Tibial artery (tissue), 4 donors: ENCODE data around the gene BABAM2.

Source experiments
- DNase-seq, 2 donors: peaks; one replicate each; pipeline ENCODE4 v3.0.0-alpha.2; 2019
- H3K27ac ChIP-seq, 2 donors: fragments of 200-600 bp; sonication (generic) in 1 of 2; 1 replicate in 1 of 2; 2 replicates in 1 of 2; pipeline ENCODE4 v1.5.1; 2018 to 2019; ENCODE audit warnings: mild to moderate bottlenecking in 1 of 2
- H3K27me3 ChIP-seq, 2 donors: fragments of 200-600 bp; sonication (generic) in 1 of 2; one replicate each; pipeline versions ENCODE4 v1.5.1 to v1.6.0; 2016 to 2019
- H3K36me3 ChIP-seq, 3 donors: fragments of 200-600 bp; sonication (generic) in 2 of 3; one replicate each; pipeline ENCODE4 v1.5.1; 2016 to 2019; ENCODE audit warnings: mild to moderate bottlenecking in 2 of 3
- H3K4me1 ChIP-seq, 4 donors: fragments of 200-600 bp; sonication (generic) in 2 of 4; 1 replicate in 3 of 4; 2 replicates in 1 of 4; pipeline ENCODE4 v1.5.1; 2016 to 2019
- H3K4me3 ChIP-seq, 2 donors: fragments of 200-600 bp; sonication (generic) in 1 of 2; 1 replicate in 1 of 2; 2 replicates in 1 of 2; pipeline ENCODE4 v1.5.1; 2018 to 2019; ENCODE audit warnings: mild to moderate bottlenecking in 2 of 2
- H3K9me3 ChIP-seq, 3 donors: fragments of 200-600 bp; sonication (generic) in 1 of 3; one replicate each; pipeline ENCODE4 v1.5.1; 2016 to 2019
- intact Hi-C: fragments of 100-400 bp; cut with DNase I; formaldehyde crosslinking; loops from one replicate; pipeline ENCODE4 v1.15.0; 2023; ENCODE audit warnings: low total_unique reads
- TF ChIP-seq, protein P1 (sequence below), 2 experiments: fragments of 200-600 bp in 1 of 2; fragments of 450-650 bp in 1 of 2; IDR thresholded peaks; one replicate each; pipeline ENCODE4 v1.5.1; 2017 to 2019; ENCODE audit warnings: antibody characterized with exemption in 2 of 2, mild to moderate bottlenecking in 1 of 2, moderate library complexity in 1 of 2

The BABAM2 gene

DNA sequence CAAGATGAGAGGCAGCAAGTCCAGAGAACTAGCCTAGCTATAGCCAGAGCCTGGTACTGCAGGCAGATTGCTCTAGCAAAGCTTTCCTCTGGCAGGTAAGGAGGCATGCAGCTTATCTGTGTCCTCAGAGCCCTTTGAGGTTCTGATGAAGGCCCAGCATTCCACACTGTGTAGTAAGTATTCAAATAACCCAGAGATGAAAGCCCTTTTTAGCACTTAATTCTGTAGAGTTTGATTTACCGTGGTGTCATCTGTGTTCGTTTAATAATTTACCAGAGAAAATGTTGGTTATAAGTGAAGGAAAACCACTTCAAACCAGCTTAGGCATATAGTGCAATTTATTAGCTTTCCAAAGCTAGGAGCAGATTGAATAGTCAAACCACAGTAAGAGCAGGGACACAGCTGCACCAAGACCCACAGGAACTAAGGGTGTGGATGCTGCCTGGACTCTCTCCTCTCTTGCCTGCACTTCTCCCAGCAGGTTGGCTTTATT is 226.6 kb downstream of the BABAM2 start:
- no peak overlapping the region for H3K4me3 ChIP-seq
- intact Hi-C loops = no loop called here
- H3K36me3 ChIP-seq = no peaks in the 10 kb centered on the region
- H3K27me3 ChIP-seq = no peaks in the 10 kb centered on the region
- DNase-seq = no peak
- H3K4me1 ChIP-seq = no peaks in the 10 kb centered on the region
- TF ChIP-seq, protein P1, sequence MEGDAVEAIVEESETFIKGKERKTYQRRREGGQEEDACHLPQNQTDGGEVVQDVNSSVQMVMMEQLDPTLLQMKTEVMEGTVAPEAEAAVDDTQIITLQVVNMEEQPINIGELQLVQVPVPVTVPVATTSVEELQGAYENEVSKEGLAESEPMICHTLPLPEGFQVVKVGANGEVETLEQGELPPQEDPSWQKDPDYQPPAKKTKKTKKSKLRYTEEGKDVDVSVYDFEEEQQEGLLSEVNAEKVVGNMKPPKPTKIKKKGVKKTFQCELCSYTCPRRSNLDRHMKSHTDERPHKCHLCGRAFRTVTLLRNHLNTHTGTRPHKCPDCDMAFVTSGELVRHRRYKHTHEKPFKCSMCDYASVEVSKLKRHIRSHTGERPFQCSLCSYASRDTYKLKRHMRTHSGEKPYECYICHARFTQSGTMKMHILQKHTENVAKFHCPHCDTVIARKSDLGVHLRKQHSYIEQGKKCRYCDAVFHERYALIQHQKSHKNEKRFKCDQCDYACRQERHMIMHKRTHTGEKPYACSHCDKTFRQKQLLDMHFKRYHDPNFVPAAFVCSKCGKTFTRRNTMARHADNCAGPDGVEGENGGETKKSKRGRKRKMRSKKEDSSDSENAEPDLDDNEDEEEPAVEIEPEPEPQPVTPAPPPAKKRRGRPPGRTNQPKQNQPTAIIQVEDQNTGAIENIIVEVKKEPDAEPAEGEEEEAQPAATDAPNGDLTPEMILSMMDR (IDR thresholded peaks at IDR 0.05) = no peak
- no peak overlapping the region for H3K27ac ChIP-seq
- no peaks in the 10 kb centered on the region for H3K9me3 ChIP-seq

DNA sequence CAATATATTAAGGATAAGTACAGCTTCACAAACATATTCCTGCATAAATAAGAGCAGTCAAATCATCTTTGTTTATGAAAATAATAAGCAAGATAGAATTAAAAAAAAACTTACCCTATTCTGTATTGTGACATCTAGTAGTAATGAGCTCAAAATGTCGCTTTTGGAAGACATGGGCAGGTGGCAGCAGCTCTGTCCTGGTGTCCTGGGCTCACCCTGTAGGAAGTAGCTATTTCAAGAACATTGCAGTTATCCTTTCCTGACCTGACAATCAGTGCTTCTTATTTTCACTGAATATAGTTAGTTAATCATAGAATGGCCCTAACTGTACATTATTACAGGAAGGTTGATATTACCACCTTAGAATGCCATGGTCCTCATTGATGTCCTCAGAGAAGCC is 229.1 kb downstream of the BABAM2 start:
- no peaks in the 10 kb centered on the region for H3K4me1 ChIP-seq
- H3K4me3 ChIP-seq = no peak overlapping the region
- H3K36me3 ChIP-seq = no peaks in the 10 kb centered on the region
- TF ChIP-seq, protein P1 (IDR thresholded peaks at IDR 0.05) = no peak
- no peaks in the 10 kb centered on the region for H3K27me3 ChIP-seq
- no peak overlapping the region for H3K27ac ChIP-seq
- no peak for DNase-seq
- H3K9me3 ChIP-seq = no peaks in the 10 kb centered on the region
- intact Hi-C loops = no loop called here

DNA sequence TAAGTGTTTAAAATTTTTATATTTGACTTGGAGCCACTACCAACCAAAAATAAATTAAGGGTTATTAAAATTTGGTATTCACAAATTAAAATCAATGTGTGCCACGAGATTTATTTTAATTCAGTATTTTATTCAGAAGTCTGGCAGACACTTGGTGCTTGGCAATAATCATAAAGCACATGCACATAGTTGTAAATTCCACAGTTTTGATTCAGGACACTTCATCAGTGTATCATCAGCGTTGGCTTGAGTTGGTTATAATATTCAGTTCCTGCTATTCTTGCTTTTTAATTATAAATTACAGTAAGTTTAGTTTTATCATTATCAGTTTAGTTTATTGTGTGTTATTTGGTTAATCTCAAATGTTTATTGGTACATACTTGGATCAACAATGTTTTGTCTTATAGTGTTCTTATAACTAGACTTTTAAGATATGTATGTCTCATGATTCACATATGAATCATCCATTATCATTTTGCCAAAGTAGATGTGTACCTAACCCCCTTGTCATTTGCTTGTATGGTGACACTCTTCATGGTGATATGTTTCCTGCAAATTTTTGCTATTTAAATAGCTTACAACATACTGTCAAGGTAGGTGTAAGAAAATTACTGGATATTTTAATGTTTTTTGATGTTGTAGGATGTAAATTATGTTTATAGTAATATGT is 237.9 kb downstream of the BABAM2 start:
- Histone ChIP-seq H3K36me3 (no peaks in the 10 kb centered on the region), H3K27me3 (no peaks in the 10 kb centered on the region), H3K4me3 (no peak overlapping the region), H3K9me3 (no peaks in the 10 kb centered on the region), H3K4me1 (no peaks in the 10 kb centered on the region), H3K27ac (no peak overlapping the region)
- TF ChIP-seq, protein P1 (IDR thresholded peaks at IDR 0.05) = no peak
- intact Hi-C loops = no loop called here
- DNase-seq = no peak

DNA sequence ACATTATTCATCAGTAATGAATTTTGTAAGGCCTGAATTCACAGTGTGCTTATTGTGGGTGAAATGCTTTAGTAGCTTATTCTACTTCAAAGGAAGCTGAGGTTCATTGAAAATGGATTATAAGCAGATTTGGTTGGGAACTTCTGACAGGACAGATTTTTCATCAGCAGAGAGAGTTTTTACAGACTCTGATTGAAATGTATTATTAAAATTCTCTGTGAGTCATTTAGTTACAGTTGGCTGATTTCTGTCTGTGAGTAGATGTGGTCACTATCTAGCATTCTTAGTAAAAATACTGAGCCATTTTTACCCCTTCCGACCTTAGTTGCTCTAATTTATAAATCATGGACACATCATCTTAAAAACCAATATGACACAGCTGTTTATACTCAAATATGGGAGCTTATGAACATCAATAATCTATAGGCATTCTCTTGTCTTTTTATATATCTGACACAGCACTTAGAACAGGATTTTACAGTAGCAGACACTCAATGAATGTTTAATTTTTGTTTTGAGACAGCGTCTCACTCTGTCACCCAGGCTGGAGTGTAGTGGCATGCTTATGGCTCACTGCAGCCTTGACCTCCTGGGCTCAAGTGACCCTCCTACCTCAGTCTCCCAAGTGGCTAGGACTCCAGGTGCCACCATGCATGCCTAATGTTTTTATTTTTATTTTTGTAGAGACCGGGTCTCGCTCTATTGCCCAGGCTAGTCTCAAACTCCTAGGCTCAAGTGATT is 239.6 kb downstream of the BABAM2 start:
- no peak overlapping the region for H3K27ac ChIP-seq
- DNase-seq = no peak
- no peaks in the 10 kb centered on the region for H3K27me3 ChIP-seq
- intact Hi-C loops = no loop called here
- TF ChIP-seq, protein P1 (IDR thresholded peaks at IDR 0.05) = no peak
- H3K4me3 ChIP-seq = no peak overlapping the region
- H3K4me1 ChIP-seq = peaks cover 0 to 6% (median 0%) of the 10 kb centered on the region in 4 donors
- H3K36me3 ChIP-seq = no peaks in the 10 kb centered on the region
- no peaks in the 10 kb centered on the region for H3K9me3 ChIP-seq

DNA sequence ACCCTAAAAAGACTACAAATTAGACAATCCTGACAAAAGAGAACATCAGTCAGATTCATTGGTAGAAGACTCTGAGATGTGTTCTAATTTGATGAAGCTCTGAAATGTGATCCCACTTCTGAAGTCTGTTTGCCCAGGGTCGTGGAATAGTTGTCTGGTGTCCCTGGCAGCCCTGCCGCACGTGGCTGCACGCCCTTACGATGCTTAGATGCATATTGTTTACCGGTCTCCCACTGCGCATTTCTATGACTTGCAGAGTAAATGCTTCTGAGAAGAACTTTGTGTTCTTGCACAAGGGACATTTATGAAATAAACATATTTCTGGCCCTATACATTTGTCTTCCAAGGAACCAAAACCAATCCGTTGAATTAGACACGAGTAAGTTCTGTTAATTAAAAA is 243.2 kb downstream of the BABAM2 start:
- Histone ChIP-seq H3K36me3 (no peaks in the 10 kb centered on the region), H3K27ac (no peak overlapping the region), H3K4me1 (peaks cover 0 to 16% (median 5%) of the 10 kb centered on the region in 4 donors), H3K9me3 (no peaks in the 10 kb centered on the region), H3K4me3 (no peak overlapping the region), H3K27me3 (no peaks in the 10 kb centered on the region)
- no peak for DNase-seq
- TF ChIP-seq, protein P1 (IDR thresholded peaks at IDR 0.05) = no peak
- intact Hi-C loops = no loop called here
